IMR-90 (cell line): ENCODE data around the gene PDLIM1. TPM values are rescaled to one million over a fixed set of nuclear protein-coding genes. Genes with fewer than 3 reads are reported as not detected.

Experiments
- ATAC-seq: fragments of 200-7000 bp; cut with Tn5 transposase; 2 replicates; pipeline ENCODE4 v1.9.1; 2020; ENCODE audit warnings: low read depth, mild to moderate bottlenecking, moderate library complexity
- BruUV-seq: library from RNA; stranded (reverse); fragments of 400-500 nt; replicated peaks from 2 replicates; lab custom pipeline; 2021; lab: Mats Ljungman, UMichigan
- CTCF ChIA-PET: fragments of 300-600 bp; formaldehyde crosslinking; extraction: SDS; loops from one replicate; lab custom pipeline; 2021; ENCODE audit warnings: antibody characterized with exemption; lab: Yijun Ruan, JAX
- POLR2A ChIA-PET: fragments of 300-600 bp; sonication (Branson Sonifier 250); formaldehyde crosslinking; loops from one replicate; lab custom pipeline; 2022; ENCODE audit warnings: antibody characterized with exemption; ENCODE audit not compliant: unreplicated experiment; lab: Charles Lee
- DNase-seq: peaks from one replicate; pipeline ENCODE4 v3.0.0; 2013
- H2AFZ ChIP-seq: replicated peaks from 2 replicates; pipeline ENCODE3; 2013; ENCODE audit warnings: low read length, mild to moderate bottlenecking; ENCODE audit not compliant: poor library complexity
- H2AK5ac ChIP-seq: 2 replicates; pipeline ENCODE4 v1.6.1; 2013; ENCODE audit warnings: low read depth, low read length, inconsistent platforms
- H2AK9ac ChIP-seq: replicated peaks from 2 replicates; pipeline ENCODE3; 2013; ENCODE audit warnings: mild to moderate bottlenecking, low read depth, low read length, moderate library complexity; ENCODE audit not compliant: poor library complexity
- H2BK120ac ChIP-seq: 2 replicates; pipeline ENCODE4 v1.6.1; 2013; ENCODE audit warnings: low read depth, low read length, inconsistent platforms
- H2BK15ac ChIP-seq: 3 replicates; pipeline ENCODE4 v1.6.1; 2013; ENCODE audit warnings: low read depth, low read length, inconsistent platforms
- H2BK20ac ChIP-seq: 2 replicates; pipeline ENCODE4 v1.6.1; 2013; ENCODE audit warnings: low read depth, mild to moderate bottlenecking, inconsistent platforms, low read length, moderate library complexity
- H2BK5ac ChIP-seq: 2 replicates; pipeline ENCODE4 v1.6.1; 2013; ENCODE audit warnings: mild to moderate bottlenecking, low read depth, low read length, inconsistent platforms; ENCODE audit not compliant: poor library complexity, severe bottlenecking
- H3K14ac ChIP-seq: replicated peaks from 2 replicates; pipeline ENCODE4 v1.6.1; 2013; ENCODE audit warnings: low read depth, low read length, inconsistent platforms
- H3K18ac ChIP-seq: 2 replicates; pipeline ENCODE4 v1.6.1; 2013; ENCODE audit warnings: low read depth, low read length, control low read depth
- H3K23ac ChIP-seq: 2 replicates; pipeline ENCODE4 v1.6.1; 2013; ENCODE audit warnings: low read depth, low read length, inconsistent platforms
- H3K27ac ChIP-seq: 2 replicates; pipeline ENCODE4 v1.5.1; 2013; ENCODE audit warnings: mild to moderate bottlenecking, control low read depth, low read length; ENCODE audit not compliant: insufficient read depth
- H3K27me3 ChIP-seq: 2 replicates; pipeline ENCODE4 v1.6.1; 2013; ENCODE audit warnings: low read length; ENCODE audit not compliant: control insufficient read depth, insufficient read depth
- H3K36me3 ChIP-seq: 2 replicates; pipeline ENCODE4 v1.6.1; 2013; ENCODE audit warnings: low read length, mixed read lengths; ENCODE audit not compliant: control insufficient read depth, insufficient read depth
- H3K4ac ChIP-seq: 2 replicates; pipeline ENCODE4 v1.6.1; 2013; ENCODE audit warnings: low read depth, low read length, inconsistent platforms
- H3K4me1 ChIP-seq: 2 replicates; pipeline ENCODE4 v1.6.1; 2013; ENCODE audit warnings: low read length, mixed read lengths; ENCODE audit not compliant: control insufficient read depth, insufficient read depth
- H3K4me2 ChIP-seq: 2 replicates; pipeline ENCODE4 v1.6.1; 2013; ENCODE audit warnings: low read depth, mild to moderate bottlenecking, control low read depth, low read length, moderate library complexity
- H3K4me3 ChIP-seq: 2 replicates; pipeline ENCODE4 v1.5.1; 2013; ENCODE audit warnings: low read depth, mild to moderate bottlenecking, control low read depth, low read length, moderate library complexity; ENCODE audit not compliant: insufficient read depth
- H3K56ac ChIP-seq: 2 replicates; pipeline ENCODE4 v1.6.1; 2013; ENCODE audit warnings: low read length, inconsistent platforms; ENCODE audit not compliant: insufficient read depth; ENCODE audit errors: extremely low read depth
- H3K79me1 ChIP-seq, 2 experiments: 2 replicates each; pipeline ENCODE4 v1.6.1; 2013; ENCODE audit warnings: low read length in 2 of 2, inconsistent platforms in 1 of 2, low read depth in 1 of 2
- H3K9ac ChIP-seq: 2 replicates; pipeline ENCODE4 v1.6.1; 2013; ENCODE audit warnings: low read depth, low read length, control low read depth
- H3K9me1 ChIP-seq: 2 replicates; pipeline ENCODE4 v1.6.1; 2013; ENCODE audit warnings: low read length, inconsistent platforms; ENCODE audit not compliant: insufficient read depth
- H3K9me3 ChIP-seq: 2 replicates; pipeline ENCODE4 v1.6.1; 2013; ENCODE audit warnings: low read length; ENCODE audit not compliant: control insufficient read depth, insufficient read depth
- H4K20me1 ChIP-seq: 2 replicates; pipeline ENCODE4 v1.6.1; 2013; ENCODE audit warnings: low read length, inconsistent platforms; ENCODE audit not compliant: insufficient read depth
- H4K5ac ChIP-seq: 2 replicates; pipeline ENCODE4 v1.6.1; 2013; ENCODE audit warnings: mild to moderate bottlenecking, low read depth, low read length, control low read depth
- H4K8ac ChIP-seq, 2 experiments: 2 replicates each; pipeline ENCODE4 v1.6.1; 2013; ENCODE audit warnings: low read depth in 2 of 2, low read length in 2 of 2, control low read depth in 1 of 2, inconsistent platforms in 1 of 2
- H4K91ac ChIP-seq: 2 replicates; pipeline ENCODE4 v1.6.1; 2013; ENCODE audit warnings: low read depth, low read length, inconsistent platforms; ENCODE audit not compliant: insufficient read depth
- MXI1 ChIP-seq: IDR thresholded peaks from 2 replicates; pipeline ENCODE4 v1.6.1; 2012; ENCODE audit warnings: low read depth, mild to moderate bottlenecking, low read length, moderate library complexity, borderline replicate concordance
- RAD21 ChIP-seq: IDR thresholded peaks from 2 replicates; pipeline ENCODE4 v1.6.1; 2012; ENCODE audit warnings: low read length, improper control_type of control experiment
- WGBS, 2 experiments: methylation state at CpG; one replicate each; pipeline versions ENCODE4 v1.1.5 to v1.1.7; 2013; ENCODE audit warnings: missing lambda C conversion rate in 2 of 2; ENCODE audit not compliant: insufficient read length in 1 of 2; ENCODE audit errors: extremely low coverage in 2 of 2; 5-methylcytosine and 5-hydroxymethylcytosine counted together
- dilution Hi-C: fragments of 300-500 bp; cut with HindIII; formaldehyde crosslinking; loops from one replicate; pipeline ENCODE4 v1.14.3; 2018; ENCODE audit warnings: low sequenced_read_pairs; ENCODE audit not compliant: unreplicated experiment
- in situ Hi-C: fragments of 300-500 bp; cut with MboI; formaldehyde crosslinking; loops from 3 replicates; pipeline ENCODE4 v1.14.3; 2019; ENCODE audit warnings: low sequenced_read_pairs, inconsistent platforms, mixed read lengths
- intact Hi-C: fragments of 100-400 bp; cut with micrococcal nuclease; formaldehyde crosslinking; loops from 2 replicates; pipeline ENCODE4 v1.10.0; 2022
- polyA plus RNA-seq, 3 experiments: library from polyadenylated mRNA; depleted of rRNA; stranded (reverse); fragments of >200 nt; gene quantifications; 2 replicates each; pipeline ENCODE4 v1.2.3, GENCODE V29; 2012; ENCODE audit warnings: low replicate concordance in 1 of 3
- total RNA-seq: library from RNA; depleted of rRNA; stranded (reverse); fragments of >200 nt; gene quantifications from 2 replicates; pipeline ENCODE4 v1.2.3, GENCODE V29; 2012

PDLIM1 gene
- total and polyA plus RNA-seq, 2 of the 4 experiments (the other 2 are of a cell fraction) = 30.1 to 187 TPM

DNA sequence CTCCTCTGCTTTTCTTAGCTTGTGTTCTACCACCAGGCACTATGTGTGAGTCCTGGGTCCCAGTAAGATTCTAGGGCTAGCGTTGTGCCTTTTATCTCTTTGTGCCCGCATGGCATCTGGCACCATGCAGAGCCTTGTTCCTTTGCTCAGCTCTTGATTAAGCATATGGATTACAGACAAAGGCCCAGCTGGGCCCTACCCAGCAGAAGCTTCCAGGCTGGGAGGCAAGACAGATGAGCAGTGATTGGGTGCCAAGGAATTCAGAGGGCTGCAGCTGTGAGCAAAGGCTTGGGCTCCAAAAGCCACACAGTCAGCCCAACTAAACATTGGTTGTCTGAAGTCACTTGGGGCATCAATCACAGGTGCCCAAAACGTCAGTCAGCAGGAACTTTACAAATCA is 94.8 kb downstream of the PDLIM1 start:
- no TSS peak for BruUV-seq
- H2BK20ac ChIP-seq = no peak overlapping the region
- H3K9ac ChIP-seq = no peak overlapping the region
- H4K5ac ChIP-seq = no peak overlapping the region
- H3K4me3 ChIP-seq = no peak overlapping the region
- H3K4ac ChIP-seq = no peak overlapping the region
- ChIA-PET CTCF (interaction anchor here (0.9 kb wide), 1 partner anchor 11 kb away, joined by 3 read pairs; no protein-coding TSS in a partner anchor), POLR2A (no interaction called here)
- no peaks in the 10 kb centered on the region for H4K20me1 ChIP-seq
- no peaks in the 10 kb centered on the region for H3K79me1 ChIP-seq
- 46% methylated on average over 2 of the region's 3 CpGs; no CpG with 5 or more reads in 1 of the 2 experiments for WGBS, 2 experiments
- no peak overlapping the region for H3K14ac ChIP-seq
- H3K27ac ChIP-seq = no peak overlapping the region
- H3K56ac ChIP-seq = no peak overlapping the region
- H2AK9ac ChIP-seq = no peak overlapping the region
- H3K9me1 ChIP-seq = no peaks in the 10 kb centered on the region
- no peak overlapping the region for H3K23ac ChIP-seq
- peak; percentile 12 for DNase-seq
- no peak overlapping the region for H4K8ac ChIP-seq
- H3K4me2 ChIP-seq = no peak overlapping the region
- no peak overlapping the region for H2AFZ ChIP-seq
- H3K9me3 ChIP-seq = no peaks in the 10 kb centered on the region
- H3K18ac ChIP-seq = no peak overlapping the region
- intact Hi-C loops (no loop called here), in situ Hi-C loops (no loop called here), dilution Hi-C loops (no loop called here)
- H2AK5ac ChIP-seq = no peak overlapping the region
- 0 out of 2 replicates have a peak, but pooled peaks have one; percentile 49 for ATAC-seq
- no peak overlapping the region for H2BK15ac ChIP-seq
- TF ChIP-seq RAD21 (no peak), MXI1 (no peak)
- H4K91ac ChIP-seq = no peak overlapping the region
- H3K27me3 ChIP-seq = no peaks in the 10 kb centered on the region
- H3K4me1 ChIP-seq = no peaks in the 10 kb centered on the region
- H3K36me3 ChIP-seq = no peaks in the 10 kb centered on the region
- no peak overlapping the region for H2BK120ac ChIP-seq
- no peak overlapping the region for H2BK5ac ChIP-seq
